Endothelial cell of umbilical vein (primary cell): ENCODE results near the gene PDGFA. TPM values are rescaled to one million over a fixed set of nuclear protein-coding genes. Genes with fewer than 3 reads are reported as not detected.

ENCODE experiments used
- BruUV-seq: library from RNA; stranded (reverse); fragments of 400-500 nt; replicated peaks from 2 replicates; lab custom pipeline; 2021; lab: Mats Ljungman, UMichigan
- CTCF ChIA-PET: fragments of 300-600, 350-600 bp; sonication (Branson Sonifier 250); formaldehyde crosslinking; loops from one replicate; lab custom pipeline; 2021; ENCODE audit warnings: antibody characterized with exemption, inconsistent platforms; lab: Charles Lee
- POLR2A ChIA-PET: fragments of 300-600, 350-600 bp; sonication (Branson Sonifier 250); formaldehyde crosslinking; loops from one replicate; lab custom pipeline; 2021; ENCODE audit warnings: antibody characterized with exemption, inconsistent platforms; lab: Charles Lee
- DNase-seq: peaks from one replicate; pipeline ENCODE4 v3.0.0-alpha.2; 2011; ENCODE audit warnings: low read depth, low spot score
- FAIRE-seq: peaks from 2 replicates; lab custom pipeline; 2011; peaks lifted over from hg19 to GRCh38; lab: Jason Lieb, UNC
- H2AFZ ChIP-seq: 2 replicates; pipeline ENCODE4 v1.6.0; 2012; ENCODE audit warnings: low read depth, low read length, control low read depth, inconsistent platforms
- H3K27ac ChIP-seq: 2 replicates; pipeline ENCODE4 v1.5.1; 2011; ENCODE audit warnings: low read depth, mild to moderate bottlenecking, control low read depth, low read length, moderate library complexity; ENCODE audit not compliant: insufficient read depth
- H3K27me3 ChIP-seq, 2 experiments: 2 replicates each; pipeline versions ENCODE4 v1.6.0 to v1.6.1; 2011; ENCODE audit warnings: low read length in 2 of 2, mixed read lengths in 1 of 2; ENCODE audit not compliant: control insufficient read depth in 2 of 2, insufficient read depth in 2 of 2
- H3K36me3 ChIP-seq, 2 experiments: 2 replicates in 1 of 2; 3 replicates in 1 of 2; pipeline ENCODE4 v1.5.1; 2011; ENCODE audit warnings: low read length in 2 of 2, mild to moderate bottlenecking in 1 of 2, moderate library complexity in 1 of 2; ENCODE audit not compliant: control insufficient read depth in 2 of 2, insufficient read depth in 2 of 2; ENCODE audit errors: extremely low read depth in 1 of 2
- H3K4me1 ChIP-seq: 3 replicates; pipeline ENCODE4 v1.5.1; 2011; ENCODE audit warnings: mild to moderate bottlenecking, low read length; ENCODE audit not compliant: control insufficient read depth, insufficient read depth; ENCODE audit errors: extremely low read depth
- H3K4me2 ChIP-seq: 2 replicates; pipeline ENCODE4 v1.6.1; 2011; ENCODE audit warnings: low read length, control low read depth, mixed read lengths; ENCODE audit not compliant: insufficient read depth
- H3K4me3 ChIP-seq, 3 experiments: fragments of 200-600 bp in 1 of 3; sonication (generic), shearing (Covaris generic) in 1 of 3; replicated peaks in 1 of 3; 2 replicates each; pipeline ENCODE4 v1.5.1; 2011 to 2016; ENCODE audit warnings: control low read depth in 3 of 3, low read length in 3 of 3, mild to moderate bottlenecking in 2 of 3, inconsistent platforms in 1 of 3, low read depth in 1 of 3, moderate library complexity in 1 of 3; ENCODE audit not compliant: insufficient read depth in 1 of 3
- H3K79me2 ChIP-seq: 2 replicates; pipeline ENCODE4 v1.6.0; 2012; ENCODE audit warnings: low read length, inconsistent platforms; ENCODE audit not compliant: control insufficient read depth, insufficient read depth
- H3K9ac ChIP-seq: replicated peaks from 2 replicates; pipeline ENCODE3; 2011; ENCODE audit warnings: low read length, control low read depth; ENCODE audit not compliant: insufficient read depth; ENCODE audit errors: extremely low read depth
- H3K9me1 ChIP-seq: replicated peaks from 3 replicates; pipeline ENCODE4 v1.6.0; 2011; ENCODE audit warnings: mild to moderate bottlenecking, low read length; ENCODE audit not compliant: control insufficient read depth, insufficient read depth; ENCODE audit errors: extremely low read depth
- H3K9me3 ChIP-seq: replicated peaks from 2 replicates; pipeline ENCODE4 v1.5.1; 2012; ENCODE audit warnings: low read length, inconsistent platforms; ENCODE audit not compliant: control insufficient read depth, insufficient read depth
- H4K20me1 ChIP-seq: replicated peaks from 2 replicates; pipeline ENCODE3; 2011; ENCODE audit warnings: mild to moderate bottlenecking, low read length; ENCODE audit not compliant: control insufficient read depth, insufficient read depth; ENCODE audit errors: extremely low read depth
- EZH2 ChIP-seq: IDR thresholded peaks from 2 replicates; pipeline ENCODE4 v1.6.1; 2012; ENCODE audit warnings: borderline replicate concordance, low read depth, mild to moderate bottlenecking, moderate library complexity, low read length, inconsistent platforms; ENCODE audit not compliant: severe bottlenecking
- FOS ChIP-seq: IDR thresholded peaks from 2 replicates; pipeline ENCODE4 v1.6.1; 2011; ENCODE audit warnings: mild to moderate bottlenecking, low read length, moderate library complexity, borderline replicate concordance; ENCODE audit not compliant: insufficient read depth
- GATA2 ChIP-seq: IDR thresholded peaks from 2 replicates; pipeline ENCODE4 v1.7.0; 2011; ENCODE audit warnings: low read depth, mild to moderate bottlenecking, moderate library complexity, mixed read lengths, low read length; ENCODE audit not compliant: insufficient read length, insufficient read depth
- JUN ChIP-seq: IDR thresholded peaks from 2 replicates; pipeline ENCODE4 v1.6.1; 2011; ENCODE audit warnings: borderline replicate concordance, low read depth; ENCODE audit not compliant: insufficient read length, insufficient read depth
- MYC ChIP-seq: IDR thresholded peaks from one replicate; pipeline ENCODE4 v1.6.1; 2011; ENCODE audit warnings: mild to moderate bottlenecking, low read depth, low read length
- POLR2A ChIP-seq: IDR thresholded peaks from 2 replicates; pipeline ENCODE4 v1.6.1; 2012; ENCODE audit warnings: low read depth, mild to moderate bottlenecking, control low read depth, low read length
- POLR2AphosphoS5 ChIP-seq: IDR thresholded peaks from 2 replicates; pipeline ENCODE4 v1.6.1; 2012; ENCODE audit warnings: low read depth, mild to moderate bottlenecking, control low read depth, low read length, moderate library complexity; ENCODE audit not compliant: insufficient read depth
- dilution Hi-C: fragments of 300-500 bp; cut with MboI; formaldehyde crosslinking; loops from one replicate; pipeline ENCODE4 v1.15.0; 2019; ENCODE audit warnings: low sequenced_read_pairs; ENCODE audit not compliant: extremely low pct_ligation_motif_present
- intact Hi-C: fragments of 100-400 bp; cut with micrococcal nuclease; formaldehyde crosslinking; loops from one replicate; pipeline ENCODE4 v1.10.0; 2022
- polyA plus RNA-seq, 4 experiments: library from polyadenylated mRNA; depleted of rRNA in 3 of 4; stranded (reverse) in 3 of 4; unstranded in 1 of 4; fragments of >200 nt; gene quantifications; 2 replicates each; pipeline versions ENCODE4 v1.2.1 to v1.2.3, GENCODE V29; 2011 to 2012; ENCODE audit warnings: missing spikeins in 1 of 4
- total RNA-seq: library from RNA; stranded (reverse); gene quantifications from 2 replicates; pipeline ENCODE4 v1.2.3, GENCODE V29; 2021
- TF ChIP-seq, protein P1 (sequence below), 2 donors: IDR thresholded peaks; 1 replicate in 1 of 2; 2 replicates in 1 of 2; pipeline ENCODE4 v1.5.1; 2011; ENCODE audit warnings: low read length in 2 of 2, mild to moderate bottlenecking in 2 of 2, moderate library complexity in 2 of 2, control low read depth in 1 of 2, inconsistent platforms in 1 of 2, low read depth in 1 of 2; ENCODE audit not compliant: insufficient read depth in 1 of 2; ENCODE audit errors: extremely low read depth in 1 of 2
- TF ChIP-seq, protein P2 (sequence below): IDR thresholded peaks from 2 replicates; pipeline ENCODE4 v1.6.1; 2011; ENCODE audit not compliant: insufficient read depth, insufficient read length

PDGFA gene
- total and polyA plus RNA-seq, 2 donors (not counting 3 experiments of a cell fraction or from before 2014, with no cell fraction given), result 17.4 to 62.4 TPM

DNA sequence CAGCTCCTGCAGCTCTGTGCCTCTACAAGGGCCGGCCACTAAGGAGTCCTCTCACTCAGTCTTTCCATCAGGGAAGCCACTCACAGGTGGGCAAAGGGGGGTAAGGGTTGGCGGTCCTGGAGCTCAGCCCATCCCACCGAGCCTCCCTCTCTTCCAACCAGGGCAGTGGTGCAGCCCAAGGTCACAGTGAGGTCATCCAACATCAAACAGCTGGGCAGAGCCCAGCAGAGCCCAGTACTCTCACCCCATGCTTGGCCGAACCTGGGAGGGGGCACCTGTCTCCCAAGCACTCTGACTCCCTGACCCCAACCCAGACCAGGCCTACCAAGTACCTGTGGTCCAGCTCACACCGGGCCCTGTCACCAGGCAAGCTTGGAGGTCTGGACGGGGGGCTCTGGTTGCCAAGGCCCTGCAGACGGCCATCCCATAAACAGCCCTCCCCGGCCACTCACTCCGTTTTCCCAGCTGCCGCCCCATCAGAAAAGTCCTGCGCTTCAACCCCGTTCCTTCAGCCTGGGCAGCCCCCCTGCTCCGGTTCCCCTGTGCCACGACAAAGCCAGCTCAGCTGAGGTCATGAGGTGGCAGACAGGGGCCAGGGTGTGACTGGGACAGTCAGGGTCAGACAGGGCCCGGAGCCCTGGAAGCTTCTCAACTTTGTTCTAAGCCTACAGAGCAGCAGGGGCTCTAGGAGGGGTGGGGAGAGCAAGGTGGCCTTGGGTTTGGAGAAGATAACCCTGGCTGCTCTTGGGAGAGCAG is 27.5 kb downstream of the PDGFA start:
- H3K9me1 ChIP-seq, result no peaks in the 10 kb centered on the region
- no peak overlapping the region for H3K4me3 ChIP-seq
- H3K4me1 ChIP-seq, result no peaks in the 10 kb centered on the region
- H4K20me1 ChIP-seq, result no peaks in the 10 kb centered on the region
- dilution Hi-C loops (no loop called here), intact Hi-C loops (no loop called here)
- no peak overlapping the region for H2AFZ ChIP-seq
- no peak overlapping the region for H3K4me2 ChIP-seq
- H3K36me3 ChIP-seq, result peaks cover 0 to 6% of the 10 kb centered on the region in 2 experiments
- POLR2A ChIA-PET, result no interaction called here
- no TSS peak for BruUV-seq
- no peak for TF ChIP-seq GATA2
- no peak for TF ChIP-seq FOS
- TF ChIP-seq POLR2AphosphoS5, result no peak
- no peak for TF ChIP-seq JUN
- TF ChIP-seq MYC, result no peak
- TF ChIP-seq POLR2A, result no peak
- TF ChIP-seq, protein P1, sequence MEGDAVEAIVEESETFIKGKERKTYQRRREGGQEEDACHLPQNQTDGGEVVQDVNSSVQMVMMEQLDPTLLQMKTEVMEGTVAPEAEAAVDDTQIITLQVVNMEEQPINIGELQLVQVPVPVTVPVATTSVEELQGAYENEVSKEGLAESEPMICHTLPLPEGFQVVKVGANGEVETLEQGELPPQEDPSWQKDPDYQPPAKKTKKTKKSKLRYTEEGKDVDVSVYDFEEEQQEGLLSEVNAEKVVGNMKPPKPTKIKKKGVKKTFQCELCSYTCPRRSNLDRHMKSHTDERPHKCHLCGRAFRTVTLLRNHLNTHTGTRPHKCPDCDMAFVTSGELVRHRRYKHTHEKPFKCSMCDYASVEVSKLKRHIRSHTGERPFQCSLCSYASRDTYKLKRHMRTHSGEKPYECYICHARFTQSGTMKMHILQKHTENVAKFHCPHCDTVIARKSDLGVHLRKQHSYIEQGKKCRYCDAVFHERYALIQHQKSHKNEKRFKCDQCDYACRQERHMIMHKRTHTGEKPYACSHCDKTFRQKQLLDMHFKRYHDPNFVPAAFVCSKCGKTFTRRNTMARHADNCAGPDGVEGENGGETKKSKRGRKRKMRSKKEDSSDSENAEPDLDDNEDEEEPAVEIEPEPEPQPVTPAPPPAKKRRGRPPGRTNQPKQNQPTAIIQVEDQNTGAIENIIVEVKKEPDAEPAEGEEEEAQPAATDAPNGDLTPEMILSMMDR (IDR thresholded peaks at IDR 0.05; ENCODE audit: extremely low read depth in 1 of 2, insufficient read depth in 1 of 2, low read depth in 1 of 2, low read length in 2 of 2), result no peak
- TF ChIP-seq, protein P2, sequence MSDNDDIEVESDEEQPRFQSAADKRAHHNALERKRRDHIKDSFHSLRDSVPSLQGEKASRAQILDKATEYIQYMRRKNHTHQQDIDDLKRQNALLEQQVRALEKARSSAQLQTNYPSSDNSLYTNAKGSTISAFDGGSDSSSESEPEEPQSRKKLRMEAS, result no peak
- TF ChIP-seq EZH2, result no peak
- no peak overlapping the region for H3K27ac ChIP-seq
- no peak overlapping the region for H3K9ac ChIP-seq
- H3K79me2 ChIP-seq, result no peaks in the 10 kb centered on the region
- CTCF ChIA-PET, result no interaction called here
- H3K9me3 ChIP-seq, result no peaks in the 10 kb centered on the region
- no peak for DNase-seq
- peaks cover 0 to 1% of the 10 kb centered on the region in 2 experiments for H3K27me3 ChIP-seq
- FAIRE-seq, result no peak
